Fibroblast of pulmonary artery (primary cell): ENCODE data around the gene TTBK1.

Experiments
- DNase-seq: peaks from one replicate; pipeline ENCODE4 v3.0.0-alpha.2; 2010; ENCODE audit warnings: low read depth
- H3K4me3 ChIP-seq: replicated peaks from 2 replicates; pipeline ENCODE4 v1.5.1; 2011; ENCODE audit warnings: low read depth, mild to moderate bottlenecking, control low read depth, low read length, moderate library complexity
- CTCF ChIP-seq: IDR thresholded peaks from 2 replicates; pipeline ENCODE4 v1.5.1; 2011; ENCODE audit warnings: mild to moderate bottlenecking, control low read depth, low read length, inconsistent platforms; ENCODE audit errors: missing control alignments

Gene TTBK1

GRCh38 chr6:43243664-43244321 is 512 bp downstream of the TTBK1 start:
- no peak overlapping the region for H3K4me3 ChIP-seq
- DNase-seq, result no peak
- TF ChIP-seq CTCF, result no peak

- peak overlapping the region; percentile 34 for H3K4me3 ChIP-seq
- DNase-seq, result no peak
- no peak for TF ChIP-seq CTCF
Measured at GRCh38 chr6:43246301-43247113, 3.2 kb downstream of the TTBK1 start.

GRCh38 chr6:43247114-43247999 is 4.1 kb downstream of the TTBK1 start:
- TF ChIP-seq CTCF, result no peak
- H3K4me3 ChIP-seq, result peak overlapping the region; percentile 34
- DNase-seq, result peak; percentile 31

GRCh38 chr6:43248101-43248500 is 4.8 kb downstream of the TTBK1 start:
- TF ChIP-seq CTCF, result no peak
- no peak overlapping the region for H3K4me3 ChIP-seq
- no peak for DNase-seq

- no peak overlapping the region for H3K4me3 ChIP-seq
Measured at GRCh38 chr6:43248791-43249190, 5.5 kb downstream of the TTBK1 start.

GRCh38 chr6:43250992-43251373 is 7.7 kb downstream of the TTBK1 start:
- DNase-seq, result no peak
- no peak overlapping the region for H3K4me3 ChIP-seq
- no peak for TF ChIP-seq CTCF

More at GRCh38 chr6:43248791-43249190, 5.5 kb downstream of the TTBK1 start:
- DNase-seq, result no peak
- TF ChIP-seq CTCF, result no peak
